Measurements from ENCODE around the gene ZNF746.

The ZNF746 gene

GRCh38 chr7:149493366-149493765 lies 4.2 kb downstream of the ZNF746 start:
- ChIA-PET CTCF (interaction anchor here (2.6 kb wide), 1 partner anchor 11 kb away, joined by 9 read pairs; no protein-coding TSS in a partner anchor), POLR2A (no interaction called here)
- DNase-seq (ENCODE audit: extremely low spot score), result no peak
- no peak for TF ChIP-seq CTCF (IDR thresholded peaks at IDR 0.05; ENCODE audit: control extremely low read depth, extremely low read depth, low read depth, missing control alignments)

- no peak for TF ChIP-seq CTCF (IDR thresholded peaks at IDR 0.05; ENCODE audit: control extremely low read depth, extremely low read depth, low read depth, missing control alignments)
- DNase-seq (ENCODE audit: extremely low spot score), result no peak
- POLR2A ChIA-PET, result no interaction called here
- CTCF ChIA-PET, result interaction anchor here (0.6 to 0.9 kb wide), 3 partner anchors 9 to 1195 kb away, joined by 3 to 5 read pairs (median 3); no protein-coding TSS in a partner anchor
These were observed 7.4 kb downstream of the ZNF746 start for GRCh38 chr7:149490083-149490760.

GRCh38 chr7:149489391-149490024 lies 8.1 kb downstream of the ZNF746 start:
- DNase-seq (ENCODE audit: extremely low spot score), result no peak
- CTCF ChIA-PET, result no interaction called here
- POLR2A ChIA-PET, result no interaction called here
- peak; percentile 18 for TF ChIP-seq CTCF (IDR thresholded peaks at IDR 0.05; ENCODE audit: control extremely low read depth, extremely low read depth, low read depth, missing control alignments)

- DNase-seq (ENCODE audit: extremely low spot score), result no peak
- POLR2A ChIA-PET, result interaction anchor here (0.8 kb wide), 1 partner anchor 19 kb away, joined by 3 read pairs; the partner anchor contains the start of gene ZNF777
- no peak for TF ChIP-seq CTCF (IDR thresholded peaks at IDR 0.05; ENCODE audit: control extremely low read depth, extremely low read depth, low read depth, missing control alignments)
- CTCF ChIA-PET, result interaction anchor here (0.9 to 2.3 kb wide), 5 partner anchors 11 to 19 kb away, joined by 3 to 7 read pairs (median 5); no protein-coding TSS in a partner anchor
These were observed 18.0 kb downstream of the ZNF746 start for GRCh38 chr7:149479568-149479967.

GRCh38 chr7:149478754-149479153 lies 18.9 kb downstream of the ZNF746 start:
- no peak for TF ChIP-seq CTCF (IDR thresholded peaks at IDR 0.05; ENCODE audit: control extremely low read depth, extremely low read depth, low read depth, missing control alignments)
- no peak for DNase-seq (ENCODE audit: extremely low spot score)
- ChIA-PET POLR2A (no interaction called here), CTCF (interaction anchor here (0.9 to 2.3 kb wide), 2 partner anchors 13 to 17 kb away, joined by 3 to 7 read pairs; no protein-coding TSS in a partner anchor)

GRCh38 chr7:149477494-149478443 lies 19.8 kb downstream of the ZNF746 start:
- ChIA-PET POLR2A (no interaction called here), CTCF (interaction anchor here (0.9 to 1.3 kb wide), 2 partner anchors 12 to 55 kb away, joined by 3 to 4 read pairs; no protein-coding TSS in a partner anchor)
- no peak for DNase-seq (ENCODE audit: extremely low spot score)
- no peak for TF ChIP-seq CTCF (IDR thresholded peaks at IDR 0.05; ENCODE audit: control extremely low read depth, extremely low read depth, low read depth, missing control alignments)
